Ishikawa (cell line): Measurements from ENCODE around the gene FKBP2.

Source experiments
- CEBPB ChIP-seq: IDR thresholded peaks from 2 replicates; pipeline ENCODE4 v1.6.1; 2012
- CREB1 ChIP-seq: IDR thresholded peaks from 2 replicates; pipeline ENCODE4 v1.6.1; 2012; ENCODE audit warnings: low read depth
- EP300 ChIP-seq: IDR thresholded peaks from 2 replicates; pipeline ENCODE4 v1.6.1; 2012; ENCODE audit warnings: borderline replicate concordance
- MAX ChIP-seq: IDR thresholded peaks from 2 replicates; pipeline ENCODE4 v1.6.1; 2012
- RAD21 ChIP-seq: IDR thresholded peaks from 2 replicates; pipeline ENCODE4 v1.6.1; 2012; ENCODE audit warnings: low read depth
- TAF1 ChIP-seq: IDR thresholded peaks from 2 replicates; pipeline ENCODE4 v1.6.1; 2012; ENCODE audit warnings: low read depth, mild to moderate bottlenecking
- TCF12 ChIP-seq: IDR thresholded peaks from 2 replicates; pipeline ENCODE4 v1.6.1; 2012; ENCODE audit warnings: low read depth
- USF1 ChIP-seq: IDR thresholded peaks from 2 replicates; pipeline ENCODE4 v1.6.1; 2012
- YY1 ChIP-seq: IDR thresholded peaks from 2 replicates; pipeline ENCODE4 v1.6.1; 2012; ENCODE audit warnings: low read depth
- TF ChIP-seq, protein P1 (sequence below): IDR thresholded peaks from 2 replicates; pipeline ENCODE4 v1.6.1; 2012; ENCODE audit warnings: low read depth, mild to moderate bottlenecking

DNA sequence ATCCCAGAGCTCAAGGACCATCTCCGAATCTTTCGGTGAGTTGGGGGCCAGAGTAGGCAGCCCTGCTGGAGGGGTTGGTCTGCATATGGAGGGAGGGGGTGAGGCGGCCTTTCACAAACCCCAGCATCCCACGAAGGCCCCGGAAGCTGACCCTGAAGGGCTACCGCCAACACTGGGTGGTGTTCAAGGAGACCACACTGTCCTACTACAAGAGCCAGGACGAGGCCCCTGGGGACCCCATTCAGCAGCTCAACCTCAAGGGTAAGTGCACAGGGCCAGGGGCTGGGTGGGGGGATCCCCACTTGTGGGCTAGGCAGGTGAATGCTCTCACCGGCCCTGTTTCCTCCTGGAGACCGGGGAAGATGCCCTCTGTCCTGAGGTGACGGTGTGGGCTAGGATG is 21.1 kb upstream of the FKBP2 start:
- no peak for TF ChIP-seq TAF1
- no peak for TF ChIP-seq EP300
- TF ChIP-seq, protein P1, sequence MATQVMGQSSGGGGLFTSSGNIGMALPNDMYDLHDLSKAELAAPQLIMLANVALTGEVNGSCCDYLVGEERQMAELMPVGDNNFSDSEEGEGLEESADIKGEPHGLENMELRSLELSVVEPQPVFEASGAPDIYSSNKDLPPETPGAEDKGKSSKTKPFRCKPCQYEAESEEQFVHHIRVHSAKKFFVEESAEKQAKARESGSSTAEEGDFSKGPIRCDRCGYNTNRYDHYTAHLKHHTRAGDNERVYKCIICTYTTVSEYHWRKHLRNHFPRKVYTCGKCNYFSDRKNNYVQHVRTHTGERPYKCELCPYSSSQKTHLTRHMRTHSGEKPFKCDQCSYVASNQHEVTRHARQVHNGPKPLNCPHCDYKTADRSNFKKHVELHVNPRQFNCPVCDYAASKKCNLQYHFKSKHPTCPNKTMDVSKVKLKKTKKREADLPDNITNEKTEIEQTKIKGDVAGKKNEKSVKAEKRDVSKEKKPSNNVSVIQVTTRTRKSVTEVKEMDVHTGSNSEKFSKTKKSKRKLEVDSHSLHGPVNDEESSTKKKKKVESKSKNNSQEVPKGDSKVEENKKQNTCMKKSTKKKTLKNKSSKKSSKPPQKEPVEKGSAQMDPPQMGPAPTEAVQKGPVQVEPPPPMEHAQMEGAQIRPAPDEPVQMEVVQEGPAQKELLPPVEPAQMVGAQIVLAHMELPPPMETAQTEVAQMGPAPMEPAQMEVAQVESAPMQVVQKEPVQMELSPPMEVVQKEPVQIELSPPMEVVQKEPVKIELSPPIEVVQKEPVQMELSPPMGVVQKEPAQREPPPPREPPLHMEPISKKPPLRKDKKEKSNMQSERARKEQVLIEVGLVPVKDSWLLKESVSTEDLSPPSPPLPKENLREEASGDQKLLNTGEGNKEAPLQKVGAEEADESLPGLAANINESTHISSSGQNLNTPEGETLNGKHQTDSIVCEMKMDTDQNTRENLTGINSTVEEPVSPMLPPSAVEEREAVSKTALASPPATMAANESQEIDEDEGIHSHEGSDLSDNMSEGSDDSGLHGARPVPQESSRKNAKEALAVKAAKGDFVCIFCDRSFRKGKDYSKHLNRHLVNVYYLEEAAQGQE, result no peak
- TF ChIP-seq YY1, result no peak
- TF ChIP-seq CREB1, result no peak
- no peak for TF ChIP-seq USF1
- no peak for TF ChIP-seq CEBPB
- no peak for TF ChIP-seq TCF12
- no peak for TF ChIP-seq MAX
- no peak for TF ChIP-seq RAD21
